ENCODE measurements around the gene PPP1R17.

The PPP1R17 gene

GRCh38 chr7:31679574-31680305 lies 7.3 kb upstream of the PPP1R17 start:
- H3K27ac ChIP-seq (ENCODE audit: extremely low read depth, low read depth, low read length), result no peak overlapping the region
- TF ChIP-seq ZNF221 (tag by site-specific recombination; IDR thresholded peaks at IDR 0.05; ENCODE audit: borderline replicate concordance), result no peak
- TF ChIP-seq ZNF366 (tag by site-specific recombination; conservative IDR thresholded peaks at IDR 0.05), result no peak
- TF ChIP-seq ZNF391 (tag by site-specific recombination; IDR thresholded peaks at IDR 0.05; ENCODE audit: borderline replicate concordance, low read depth), result no peak
- no peak for TF ChIP-seq ZNF174 (tag by site-specific recombination; IDR thresholded peaks at IDR 0.05)
- TF ChIP-seq ZNF138 (tag by site-specific recombination; IDR thresholded peaks at IDR 0.05; ENCODE audit: borderline replicate concordance), result no peak
- TF ChIP-seq ZNF184 (tag by site-specific recombination; IDR thresholded peaks at IDR 0.05), result no peak
- TF ChIP-seq ZBTB6 (tag by site-specific recombination; IDR thresholded peaks at IDR 0.05), result no peak
- TF ChIP-seq ZNF621 (tag by site-specific recombination; IDR thresholded peaks at IDR 0.05), result no peak
- no peak for TF ChIP-seq ZBTB21 (tag by site-specific recombination; IDR thresholded peaks at IDR 0.05)
- TF ChIP-seq ZNF513 (tag by site-specific recombination; IDR thresholded peaks at IDR 0.05), result no peak
- no peak for TF ChIP-seq ZNF704 (tag by site-specific recombination; IDR thresholded peaks at IDR 0.05)
- no peak for TF ChIP-seq ZNF157 (tag by site-specific recombination; IDR thresholded peaks at IDR 0.05)
- no peak for TF ChIP-seq EGR2 (tag by site-specific recombination; IDR thresholded peaks at IDR 0.05; ENCODE audit: low read depth)
- TF ChIP-seq ZNF114 (tag by site-specific recombination; IDR thresholded peaks at IDR 0.05), result no peak
- TF ChIP-seq YY1 (tag by site-specific recombination; IDR thresholded peaks at IDR 0.05), result no peak
- no peak for TF ChIP-seq HOXA7 (CRISPR knock-in tag; IDR thresholded peaks at IDR 0.05; ENCODE audit: borderline replicate concordance)
- no peaks in the 10 kb centered on the region for H3K9me3 ChIP-seq (ENCODE audit: control insufficient read depth, insufficient read depth, low read depth, low read length)
- ChIA-PET CTCF (interaction anchor here (0.6 to 1.1 kb wide), 2 partner anchors 490 to 531 kb away, joined by 3 read pairs; no protein-coding TSS in a partner anchor), POLR2A (no interaction called here)
- H3K36me3 ChIP-seq (ENCODE audit: control insufficient read depth in 2 of 2, insufficient read depth in 1 of 2, low read length in 2 of 2), result no peaks in the 10 kb centered on the region
- H3K4me3 ChIP-seq (ENCODE audit: low read depth, low read length), result no peak overlapping the region
- no peaks in the 10 kb centered on the region for H3K4me1 ChIP-seq (ENCODE audit: control insufficient read depth, insufficient read depth, low read length)

GRCh38 chr7:31683445-31684225 lies 3.4 kb upstream of the PPP1R17 start:
- Histone ChIP-seq H3K9me3 (ENCODE audit: control insufficient read depth, insufficient read depth, low read depth, low read length) (no peaks in the 10 kb centered on the region), H3K4me3 (ENCODE audit: low read depth, low read length) (no peak overlapping the region), H3K4me1 (ENCODE audit: control insufficient read depth, insufficient read depth, low read length) (no peaks in the 10 kb centered on the region), H3K27ac (ENCODE audit: extremely low read depth, low read depth, low read length) (no peak overlapping the region), H3K36me3 (ENCODE audit: control insufficient read depth in 2 of 2, insufficient read depth in 1 of 2, low read length in 2 of 2) (no peaks in the 10 kb centered on the region)
- ChIA-PET POLR2A (no interaction called here), CTCF (no interaction called here)
- TF ChIP-seq ZBTB17 (tag by site-specific recombination; IDR thresholded peaks at IDR 0.05), result no peak
- no peak for TF ChIP-seq KLF8 (tag by site-specific recombination; IDR thresholded peaks at IDR 0.05)

Data from HEK293 (cell line).